Gastrocnemius medialis (tissue), 4 donors: ENCODE data around the gene SUFU. TPM values are rescaled to one million over a fixed set of nuclear protein-coding genes. Genes with fewer than 3 reads are reported as not detected.
"Not testable (repeated sequence)": the region's sequence is repeated elsewhere in the genome, so short reads cannot be mapped to it uniquely, and the experiment has no call there.

Experiments used
- ATAC-seq, 2 donors: fragments of 150-250 bp; one replicate each; pipeline ENCODE4 v1.9.1; 2016
- DNase-seq, 2 donors: peaks; one replicate each; pipeline ENCODE4 v3.0.0-alpha.2; 2019
- H3K27ac ChIP-seq, 4 donors: fragments of 200-600 bp; sonication (generic); 1 replicate in 1 of 4; 2 replicates in 3 of 4; pipeline ENCODE4 v1.5.1; 2016 to 2018; ENCODE audit warnings: mild to moderate bottlenecking in 2 of 4, moderate library complexity in 1 of 4
- H3K27me3 ChIP-seq, 3 donors: fragments of 200-600 bp; sonication (generic) in 2 of 3; 1 replicate in 1 of 3; 2 replicates in 2 of 3; pipeline versions ENCODE4 v1.5.1 to v1.6.0; 2016 to 2019; ENCODE audit warnings: mild to moderate bottlenecking in 1 of 3, moderate library complexity in 1 of 3
- H3K36me3 ChIP-seq, 2 donors: fragments of 200-600 bp; sonication (generic) in 1 of 2; one replicate each; pipeline ENCODE4 v1.5.1; 2017 to 2018
- H3K4me1 ChIP-seq, 2 donors: fragments of 200-600 bp; sonication (generic) in 1 of 2; one replicate each; pipeline ENCODE4 v1.5.1; 2016 to 2017; ENCODE audit warnings: mild to moderate bottlenecking in 2 of 2
- H3K4me3 ChIP-seq, 4 donors: fragments of 200-600 bp; sonication (generic) in 3 of 4; 1 replicate in 1 of 4; 2 replicates in 3 of 4; pipeline ENCODE4 v1.5.1; 2016 to 2019; ENCODE audit warnings: mild to moderate bottlenecking in 2 of 4
- H3K9me3 ChIP-seq, 3 donors: fragments of 200-600 bp; sonication (generic) in 2 of 3; 1 replicate in 1 of 3; 2 replicates in 2 of 3; pipeline ENCODE4 v1.5.1; 2016 to 2019
- POLR2A ChIP-seq, 2 donors: fragments of 450-650 bp; IDR thresholded peaks; one replicate each; pipeline ENCODE4 v1.6.1; 2017; ENCODE audit warnings: antibody characterized with exemption in 2 of 2, mild to moderate bottlenecking in 2 of 2, moderate library complexity in 2 of 2
- in situ Hi-C, 4 donors: fragments of 200-750 bp; cut with MboI; loops; one replicate each; pipeline versions ENCODE4 v1.15.0 to v1.8.0; 2017; ENCODE audit warnings: low sequenced_read_pairs in 4 of 4
- intact Hi-C: fragments of 100-400 bp; cut with DNase I; formaldehyde crosslinking; loops from one replicate; pipeline ENCODE4 v1.15.1; 2023; ENCODE audit warnings: low total_unique reads
- total RNA-seq, 4 donors: library from RNA; depleted of rRNA; stranded (reverse); fragments of >200 nt; gene quantifications; one replicate each; pipeline versions ENCODE4 v1.1.0 to v1.2.3, GENCODE V29; 2016
- TF ChIP-seq, protein P1 (sequence below), 5 experiments: fragments of 450-650 bp in 3 of 5; fragments of 200-600 bp in 2 of 5; sonication (generic) in 2 of 5; IDR thresholded peaks in 4 of 5; conservative IDR thresholded peaks in 1 of 5; 1 replicate in 4 of 5; 2 replicates in 1 of 5; pipeline ENCODE4 v1.5.1; 2016 to 2019; ENCODE audit warnings: antibody characterized with exemption in 5 of 5, mild to moderate bottlenecking in 3 of 5, moderate library complexity in 3 of 5

The SUFU gene
- total RNA-seq, result 10 to 100 TPM in 1 of 4 donors, 1 to 10 TPM in 3; 7.3 to 11.8 (median 7.9) TPM

DNA sequence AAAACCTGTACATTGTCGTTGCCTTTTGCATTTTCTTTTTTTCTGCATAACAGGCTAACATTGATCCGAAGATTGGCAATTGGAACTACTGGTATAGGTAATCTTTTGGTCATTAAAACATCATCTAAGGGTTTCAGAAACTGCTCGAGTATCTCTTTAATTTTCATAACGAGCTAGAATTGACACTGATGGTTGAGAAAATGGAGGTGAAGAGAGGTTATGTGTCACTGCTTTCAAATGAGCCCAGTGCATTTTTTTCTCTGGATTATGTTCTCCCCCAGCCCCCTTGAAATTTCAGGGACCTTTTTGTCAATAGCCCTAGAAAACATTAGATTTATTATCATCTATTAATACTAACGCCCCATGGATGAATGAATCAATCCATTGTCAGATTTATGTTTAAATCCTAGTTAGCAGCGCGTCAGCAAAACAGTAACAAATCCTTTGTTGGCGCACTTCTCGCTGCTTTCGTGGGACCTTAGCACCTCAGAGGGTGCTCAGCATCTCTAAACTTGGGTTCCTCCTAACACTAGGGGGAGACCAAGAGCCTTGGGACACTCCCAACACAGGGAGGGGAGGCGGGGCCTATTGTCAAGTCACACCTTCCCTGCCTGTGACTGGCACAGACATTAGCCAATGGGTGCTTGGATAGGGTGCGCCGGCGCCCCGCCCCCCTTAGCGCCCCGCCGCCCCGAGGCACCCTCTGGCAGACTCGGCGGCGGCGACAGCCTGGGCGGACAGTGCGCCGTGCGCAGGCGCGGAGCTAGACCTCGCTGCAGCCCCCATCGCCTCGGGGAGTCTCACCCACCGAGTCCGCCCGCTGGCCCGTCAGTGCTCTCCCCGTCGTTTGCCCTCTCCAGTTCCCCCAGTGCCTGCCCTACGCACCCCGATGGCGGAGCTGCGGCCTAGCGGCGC is at the start of gene SUFU:
TSS of gene SUFU (plus strand) at position 709 of the 915 bp plus-strand sequence. CDS start at position 890, 181 bp downstream.
- no peaks in the 10 kb centered on the region for H3K36me3 ChIP-seq
- intact Hi-C loops, result loop anchor here (1.0 to 10.0 kb wide), 10 partner anchors 71 to 686 kb away; partner anchors contain the start of genes ARL3, CUEDC2, OGA and PITX3
- DNase-seq (peak; percentile 98), ATAC-seq (peak; percentile 62 to 68)
- H3K4me1 ChIP-seq, result peaks cover 68 to 72% of the 10 kb centered on the region in 2 donors
- in situ Hi-C loops, result no loop called here
- H3K27ac ChIP-seq, result peak within 1 kb of the TSS; percentile 95 to 100 (median 98)
- H3K4me3 ChIP-seq, result peak within 1 kb of the TSS; percentile 89 to 97 (median 94)
- no peaks in the 10 kb centered on the region for H3K9me3 ChIP-seq
- H3K27me3 ChIP-seq, result no peaks in the 10 kb centered on the region
- TF ChIP-seq POLR2A (IDR thresholded peaks at IDR 0.05), result peak; percentile 73 to 79
- TF ChIP-seq, protein P1, sequence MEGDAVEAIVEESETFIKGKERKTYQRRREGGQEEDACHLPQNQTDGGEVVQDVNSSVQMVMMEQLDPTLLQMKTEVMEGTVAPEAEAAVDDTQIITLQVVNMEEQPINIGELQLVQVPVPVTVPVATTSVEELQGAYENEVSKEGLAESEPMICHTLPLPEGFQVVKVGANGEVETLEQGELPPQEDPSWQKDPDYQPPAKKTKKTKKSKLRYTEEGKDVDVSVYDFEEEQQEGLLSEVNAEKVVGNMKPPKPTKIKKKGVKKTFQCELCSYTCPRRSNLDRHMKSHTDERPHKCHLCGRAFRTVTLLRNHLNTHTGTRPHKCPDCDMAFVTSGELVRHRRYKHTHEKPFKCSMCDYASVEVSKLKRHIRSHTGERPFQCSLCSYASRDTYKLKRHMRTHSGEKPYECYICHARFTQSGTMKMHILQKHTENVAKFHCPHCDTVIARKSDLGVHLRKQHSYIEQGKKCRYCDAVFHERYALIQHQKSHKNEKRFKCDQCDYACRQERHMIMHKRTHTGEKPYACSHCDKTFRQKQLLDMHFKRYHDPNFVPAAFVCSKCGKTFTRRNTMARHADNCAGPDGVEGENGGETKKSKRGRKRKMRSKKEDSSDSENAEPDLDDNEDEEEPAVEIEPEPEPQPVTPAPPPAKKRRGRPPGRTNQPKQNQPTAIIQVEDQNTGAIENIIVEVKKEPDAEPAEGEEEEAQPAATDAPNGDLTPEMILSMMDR (IDR thresholded peaks at IDR 0.05 in 4 of 5, conservative IDR thresholded peaks at IDR 0.05 in 1 of 5), result peak; percentile 78 to 94 (median 92)

DNA sequence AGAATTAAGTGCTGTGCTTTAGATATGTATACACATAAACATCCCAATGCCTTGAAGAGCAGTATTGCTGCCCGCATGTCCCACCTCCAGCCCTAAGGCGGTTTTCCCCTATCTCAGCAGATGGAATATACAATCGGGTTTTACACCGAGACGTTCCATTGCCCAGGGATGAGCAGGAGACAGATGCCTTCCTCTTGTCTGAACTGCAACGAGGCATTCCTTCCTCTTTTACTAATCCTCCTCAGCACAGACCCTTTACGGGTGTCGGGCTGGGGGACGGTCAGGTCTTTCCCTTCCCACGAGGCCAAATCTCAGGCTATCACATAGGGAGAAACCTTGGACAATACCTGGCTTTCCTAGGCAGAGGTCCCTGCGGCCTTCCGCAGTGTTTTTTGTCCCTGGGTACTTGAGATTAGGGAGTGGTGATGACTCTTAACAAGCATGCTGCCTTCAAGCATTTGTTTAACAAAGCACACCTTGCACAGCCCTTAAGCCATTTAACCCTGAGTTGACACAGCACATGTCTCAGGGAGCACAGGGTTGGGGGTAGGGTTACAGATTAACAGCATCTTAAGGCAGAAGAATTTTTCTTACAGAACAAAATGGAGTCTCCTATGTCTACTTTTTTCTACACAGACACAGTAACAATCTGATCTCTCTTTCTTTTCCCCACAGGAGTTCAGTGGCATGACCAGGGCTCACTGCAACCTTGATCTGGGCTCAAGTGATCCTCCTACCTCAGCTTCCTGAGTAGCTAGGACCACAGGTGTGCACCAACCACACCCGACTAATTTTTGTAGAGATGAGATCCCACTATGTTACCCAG is 48.9 kb upstream of the SUFU start:
- ATAC-seq, intact Hi-C loops, H3K4me3 ChIP-seq, H3K36me3 ChIP-seq, H3K9me3 ChIP-seq, DNase-seq, in situ Hi-C loops, H3K27me3 ChIP-seq, H3K27ac ChIP-seq: not testable (repeated sequence)
- H3K4me1 ChIP-seq, result peaks cover 6 to 16% of the 10 kb centered on the region in 2 donors

DNA sequence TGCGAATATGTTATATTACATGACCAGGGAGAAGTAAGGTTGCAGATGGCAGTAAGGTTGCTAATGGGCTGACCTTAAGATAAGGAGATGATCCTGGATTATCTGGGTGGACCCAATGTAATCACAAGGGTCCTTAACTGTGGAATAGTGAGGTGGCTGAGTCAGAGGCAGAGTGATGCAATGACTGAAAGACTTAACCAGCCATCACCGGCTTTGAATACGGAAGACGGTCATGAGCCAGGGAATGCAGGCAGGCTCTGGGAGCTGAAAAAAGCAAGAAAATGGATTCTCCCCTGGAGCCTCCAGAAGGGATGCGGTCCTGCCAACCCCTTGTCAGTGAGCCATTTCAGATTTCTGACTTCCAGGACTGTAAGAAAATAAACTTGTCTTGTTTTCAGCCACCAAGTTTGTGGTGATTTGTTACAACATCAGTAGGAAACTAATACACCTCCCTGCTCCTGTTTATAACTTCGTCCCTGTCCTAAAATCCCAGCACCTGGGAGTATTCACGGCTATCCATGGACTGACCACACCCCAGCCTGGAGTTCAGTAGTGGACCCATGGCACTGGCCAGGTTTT is 47.8 kb upstream of the SUFU start:
- H3K27ac ChIP-seq, result no peak overlapping the region
- DNase-seq (no peak), ATAC-seq (no peak)
- no peaks in the 10 kb centered on the region for H3K36me3 ChIP-seq
- H3K4me3 ChIP-seq, result no peak overlapping the region
- intact Hi-C loops (no loop called here), in situ Hi-C loops (no loop called here)
- H3K4me1 ChIP-seq, result peaks cover 7 to 18% of the 10 kb centered on the region in 2 donors
- no peaks in the 10 kb centered on the region for H3K27me3 ChIP-seq
- no peaks in the 10 kb centered on the region for H3K9me3 ChIP-seq
- TF ChIP-seq, protein P1 (IDR thresholded peaks at IDR 0.05 in 4 of 5, conservative IDR thresholded peaks at IDR 0.05 in 1 of 5), result no peak
- no peak for TF ChIP-seq POLR2A (IDR thresholded peaks at IDR 0.05)

DNA sequence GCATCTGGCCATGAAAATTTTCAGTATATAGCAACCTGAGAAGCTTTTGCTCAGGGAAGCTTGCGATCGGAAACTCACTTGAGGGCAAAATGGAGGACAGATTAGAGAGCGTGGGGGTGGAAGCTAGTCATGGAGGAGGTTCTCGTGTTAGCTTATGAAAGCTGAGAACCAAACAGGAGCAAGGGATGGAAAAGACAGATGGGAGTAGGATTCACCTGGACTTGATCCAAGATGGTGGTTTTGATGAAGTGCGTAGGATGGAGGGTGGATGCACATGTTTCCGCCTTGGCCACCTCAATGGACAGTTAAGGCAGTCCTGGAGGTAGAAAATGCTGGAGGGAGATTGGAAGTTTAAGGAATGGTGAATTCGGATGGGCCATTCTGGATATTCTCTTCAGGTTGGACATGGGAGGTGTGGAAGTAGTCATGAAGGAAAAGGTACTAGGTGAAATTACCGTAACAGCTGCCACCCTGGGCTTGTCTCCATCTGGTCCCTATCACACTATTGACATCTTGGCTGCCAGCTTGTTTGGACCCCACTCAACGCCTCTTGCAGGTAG is 46.1 kb upstream of the SUFU start:
- H3K4me3 ChIP-seq, result no peak overlapping the region
- in situ Hi-C loops, result no loop called here
- H3K4me1 ChIP-seq, result peaks cover 15 to 21% of the 10 kb centered on the region in 2 donors
- H3K27me3 ChIP-seq, result no peaks in the 10 kb centered on the region
- H3K9me3 ChIP-seq, result no peaks in the 10 kb centered on the region
- no peak for ATAC-seq
- intact Hi-C loops, result no loop called here
- no peak overlapping the region for H3K27ac ChIP-seq
- H3K36me3 ChIP-seq, result no peaks in the 10 kb centered on the region
- TF ChIP-seq, protein P1 (IDR thresholded peaks at IDR 0.05 in 4 of 5, conservative IDR thresholded peaks at IDR 0.05 in 1 of 5), result no peak
- no peak for TF ChIP-seq POLR2A (IDR thresholded peaks at IDR 0.05)
- no peak for DNase-seq
